ENCODE results near the gene SMG6.

The SMG6 gene

GRCh38 chr17:2150806-2151205, 152.8 kb downstream of the SMG6 start:
- Histone ChIP-seq H4K91ac (ENCODE audit: low read depth, low read length, poor library complexity) (no peak overlapping the region), H3K36me3 (replicated peaks in 1 of 2; ENCODE audit: control insufficient read depth in 2 of 2, insufficient read depth in 2 of 2, low read length in 2 of 2) (peaks cover 11 to 77% of the 10 kb centered on the region in 2 donors), H3K9me3 (replicated peaks in 1 of 2; ENCODE audit: control insufficient read depth in 2 of 2, insufficient read depth in 1 of 2, low read depth in 1 of 2, low read length in 2 of 2) (no peaks in the 10 kb centered on the region), H3K4ac (ENCODE audit: low read length) (no peak overlapping the region), H3K79me1 (ENCODE audit: low read depth, low read length) (no peaks in the 10 kb centered on the region), H2AFZ (ENCODE audit: low read length) (no peak overlapping the region), H3K9ac (ENCODE audit: low read depth, low read length, poor library complexity) (no peak overlapping the region), H3K4me3 (ENCODE audit: low read length in 2 of 2) (no peak overlapping the region), H4K8ac (ENCODE audit: low read depth, low read length) (no peak overlapping the region), H2BK12ac (ENCODE audit: low read length) (no peak overlapping the region), H2AK5ac (ENCODE audit: low read depth, low read length) (no peak overlapping the region), H2BK15ac (ENCODE audit: low read length) (no peak overlapping the region), H3K14ac (ENCODE audit: low read length) (no peak overlapping the region), H3K23ac (ENCODE audit: low read depth, low read length, poor library complexity) (no peak overlapping the region), H3K18ac (ENCODE audit: low read length) (no peak overlapping the region), H2BK120ac (ENCODE audit: low read depth, low read length) (no peak overlapping the region), H3K4me1 (ENCODE audit: control insufficient read depth in 2 of 2, insufficient read depth in 1 of 2, low read depth in 1 of 2, low read length in 2 of 2) (peaks cover 0 to 5% of the 10 kb centered on the region in 2 donors), H2BK5ac (ENCODE audit: low read length) (no peak overlapping the region), H3K27ac (replicated peaks; ENCODE audit: low read length) (no peak overlapping the region), H3K27me3 (ENCODE audit: control insufficient read depth in 3 of 3, insufficient read depth in 3 of 3, low read depth in 1 of 3, low read length in 3 of 3) (no peaks in the 10 kb centered on the region), H3K4me2 (ENCODE audit: insufficient read depth, low read length, poor library complexity, severe bottlenecking) (no peak overlapping the region)
- DNase-seq (ENCODE audit: low spot score) = no peak
- no CpG with 5 or more reads among the region's 6 CpGs for WGBS, 2 donors (ENCODE audit: extremely low coverage in 2 of 2, insufficient read length in 2 of 2, insufficient replicate concordance in 1 of 2)

DNA sequence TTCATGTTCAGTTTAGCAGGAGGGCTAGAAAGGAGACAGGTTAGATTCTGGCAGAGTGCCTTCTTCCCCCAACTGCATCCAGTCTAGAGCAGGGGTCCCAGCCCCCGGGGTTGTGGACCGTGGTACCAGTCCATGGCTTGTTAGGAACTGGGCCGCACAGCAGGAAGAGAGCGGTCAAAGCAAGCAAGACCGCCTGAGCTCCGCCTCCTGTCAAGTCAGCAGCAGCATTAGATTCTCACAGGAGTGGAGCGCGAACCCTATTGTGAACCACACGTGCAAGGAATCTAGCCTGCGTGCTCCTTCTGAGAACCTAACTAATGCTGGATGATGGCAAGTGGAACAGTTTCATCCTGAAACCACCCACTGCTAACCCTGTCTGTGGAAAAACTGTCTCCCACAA, 153.7 kb downstream of the SMG6 start:
- H3K79me1 ChIP-seq (ENCODE audit: low read depth, low read length) = no peaks in the 10 kb centered on the region
- no peak overlapping the region for H3K18ac ChIP-seq (ENCODE audit: low read length)
- H2BK120ac ChIP-seq (ENCODE audit: low read depth, low read length) = no peak overlapping the region
- no peak for DNase-seq (ENCODE audit: low spot score)
- H3K36me3 ChIP-seq (replicated peaks in 1 of 2; ENCODE audit: control insufficient read depth in 2 of 2, insufficient read depth in 2 of 2, low read length in 2 of 2) = peaks cover 8 to 70% of the 10 kb centered on the region in 2 donors
- H3K4me3 ChIP-seq (ENCODE audit: low read length in 2 of 2) = no peak overlapping the region
- peaks cover 0 to 5% of the 10 kb centered on the region in 2 donors for H3K4me1 ChIP-seq (ENCODE audit: control insufficient read depth in 2 of 2, insufficient read depth in 1 of 2, low read depth in 1 of 2, low read length in 2 of 2)
- no CpG with 5 or more reads among the region's 10 CpGs for WGBS, 2 donors (ENCODE audit: extremely low coverage in 2 of 2, insufficient read length in 2 of 2, insufficient replicate concordance in 1 of 2)
- H2BK12ac ChIP-seq (ENCODE audit: low read length) = no peak overlapping the region
- no peak overlapping the region for H2BK15ac ChIP-seq (ENCODE audit: low read length)
- H4K91ac ChIP-seq (ENCODE audit: low read depth, low read length, poor library complexity) = no peak overlapping the region
- no peak overlapping the region for H3K9ac ChIP-seq (ENCODE audit: low read depth, low read length, poor library complexity)
- no peaks in the 10 kb centered on the region for H3K27me3 ChIP-seq (ENCODE audit: control insufficient read depth in 3 of 3, insufficient read depth in 3 of 3, low read depth in 1 of 3, low read length in 3 of 3)
- no peak overlapping the region for H2AK5ac ChIP-seq (ENCODE audit: low read depth, low read length)
- H2BK5ac ChIP-seq (ENCODE audit: low read length) = no peak overlapping the region
- H3K27ac ChIP-seq (replicated peaks; ENCODE audit: low read length) = no peak overlapping the region
- no peak overlapping the region for H3K23ac ChIP-seq (ENCODE audit: low read depth, low read length, poor library complexity)
- no peak overlapping the region for H4K8ac ChIP-seq (ENCODE audit: low read depth, low read length)
- no peak overlapping the region for H3K4me2 ChIP-seq (ENCODE audit: insufficient read depth, low read length, poor library complexity, severe bottlenecking)
- H3K9me3 ChIP-seq (replicated peaks in 1 of 2; ENCODE audit: control insufficient read depth in 2 of 2, insufficient read depth in 1 of 2, low read depth in 1 of 2, low read length in 2 of 2) = no peaks in the 10 kb centered on the region
- H2AFZ ChIP-seq (ENCODE audit: low read length) = no peak overlapping the region
- no peak overlapping the region for H3K4ac ChIP-seq (ENCODE audit: low read length)
- no peak overlapping the region for H3K14ac ChIP-seq (ENCODE audit: low read length)

- Histone ChIP-seq H2BK12ac (ENCODE audit: low read length) (no peak overlapping the region), H3K27ac (replicated peaks; ENCODE audit: low read length) (no peak overlapping the region), H3K4me1 (ENCODE audit: control insufficient read depth in 2 of 2, insufficient read depth in 1 of 2, low read depth in 1 of 2, low read length in 2 of 2) (peaks cover 0 to 5% of the 10 kb centered on the region in 2 donors), H3K36me3 (replicated peaks in 1 of 2; ENCODE audit: control insufficient read depth in 2 of 2, insufficient read depth in 2 of 2, low read length in 2 of 2) (peaks cover 2 to 51% of the 10 kb centered on the region in 2 donors), H3K14ac (ENCODE audit: low read length) (no peak overlapping the region), H2AK5ac (ENCODE audit: low read depth, low read length) (no peak overlapping the region), H3K18ac (ENCODE audit: low read length) (no peak overlapping the region), H4K91ac (ENCODE audit: low read depth, low read length, poor library complexity) (no peak overlapping the region), H3K23ac (ENCODE audit: low read depth, low read length, poor library complexity) (no peak overlapping the region), H2BK120ac (ENCODE audit: low read depth, low read length) (no peak overlapping the region), H3K4ac (ENCODE audit: low read length) (no peak overlapping the region), H3K79me1 (ENCODE audit: low read depth, low read length) (no peaks in the 10 kb centered on the region), H2BK5ac (ENCODE audit: low read length) (no peak overlapping the region), H3K4me2 (ENCODE audit: insufficient read depth, low read length, poor library complexity, severe bottlenecking) (no peak overlapping the region), H3K27me3 (ENCODE audit: control insufficient read depth in 3 of 3, insufficient read depth in 3 of 3, low read depth in 1 of 3, low read length in 3 of 3) (no peaks in the 10 kb centered on the region), H2AFZ (ENCODE audit: low read length) (no peak overlapping the region), H3K4me3 (ENCODE audit: low read length in 2 of 2) (no peak overlapping the region), H3K9me3 (replicated peaks in 1 of 2; ENCODE audit: control insufficient read depth in 2 of 2, insufficient read depth in 1 of 2, low read depth in 1 of 2, low read length in 2 of 2) (no peaks in the 10 kb centered on the region), H4K8ac (ENCODE audit: low read depth, low read length) (no peak overlapping the region), H2BK15ac (ENCODE audit: low read length) (no peak overlapping the region), H3K9ac (ENCODE audit: low read depth, low read length, poor library complexity) (no peak overlapping the region)
- no peak for DNase-seq (ENCODE audit: low spot score)
- no CpG with 5 or more reads among the region's 8 CpGs for WGBS, 2 donors (ENCODE audit: extremely low coverage in 2 of 2, insufficient read length in 2 of 2, insufficient replicate concordance in 1 of 2)
Measured at GRCh38 chr17:2146132-2146871, 157.3 kb downstream of the SMG6 start.

DNA sequence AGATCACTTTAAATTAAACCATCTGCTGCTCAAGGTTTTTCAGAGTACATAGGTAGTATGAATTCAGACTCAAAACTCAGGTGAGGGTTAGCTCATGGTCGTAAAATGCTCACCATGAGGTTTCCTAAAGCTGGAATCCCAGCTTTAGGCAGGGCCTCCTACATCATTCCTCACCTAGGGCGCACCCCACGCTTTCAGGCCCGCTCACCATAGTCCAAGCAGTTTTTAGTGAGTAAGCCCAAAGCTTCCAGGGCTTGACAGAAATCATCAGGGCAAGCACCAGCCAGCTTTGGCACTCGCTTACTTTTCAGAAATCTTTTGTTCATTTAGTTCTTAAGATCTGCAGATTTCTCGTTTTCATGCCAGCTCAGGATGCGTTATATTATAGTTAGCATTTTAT, 158.9 kb downstream of the SMG6 start:
- no peaks in the 10 kb centered on the region for H3K9me3 ChIP-seq (replicated peaks in 1 of 2; ENCODE audit: control insufficient read depth in 2 of 2, insufficient read depth in 1 of 2, low read depth in 1 of 2, low read length in 2 of 2)
- H3K27me3 ChIP-seq (ENCODE audit: control insufficient read depth in 3 of 3, insufficient read depth in 3 of 3, low read depth in 1 of 3, low read length in 3 of 3) = no peaks in the 10 kb centered on the region
- WGBS, 2 donors (ENCODE audit: extremely low coverage in 2 of 2, insufficient read length in 2 of 2, insufficient replicate concordance in 1 of 2) = no CpG with 5 or more reads among the region's 7 CpGs
- H4K8ac ChIP-seq (ENCODE audit: low read depth, low read length) = no peak overlapping the region
- no peak overlapping the region for H3K4ac ChIP-seq (ENCODE audit: low read length)
- no peak overlapping the region for H2BK120ac ChIP-seq (ENCODE audit: low read depth, low read length)
- H2AK5ac ChIP-seq (ENCODE audit: low read depth, low read length) = no peak overlapping the region
- H3K4me1 ChIP-seq (ENCODE audit: control insufficient read depth in 2 of 2, insufficient read depth in 1 of 2, low read depth in 1 of 2, low read length in 2 of 2) = no peaks in the 10 kb centered on the region
- H2BK5ac ChIP-seq (ENCODE audit: low read length) = no peak overlapping the region
- no peak overlapping the region for H4K91ac ChIP-seq (ENCODE audit: low read depth, low read length, poor library complexity)
- H3K23ac ChIP-seq (ENCODE audit: low read depth, low read length, poor library complexity) = no peak overlapping the region
- H2BK15ac ChIP-seq (ENCODE audit: low read length) = no peak overlapping the region
- H2BK12ac ChIP-seq (ENCODE audit: low read length) = no peak overlapping the region
- no peak overlapping the region for H3K4me3 ChIP-seq (ENCODE audit: low read length in 2 of 2)
- DNase-seq (ENCODE audit: low spot score) = no peak
- H3K36me3 ChIP-seq (replicated peaks in 1 of 2; ENCODE audit: control insufficient read depth in 2 of 2, insufficient read depth in 2 of 2, low read length in 2 of 2) = peaks cover 2 to 35% of the 10 kb centered on the region in 2 donors
- H3K18ac ChIP-seq (ENCODE audit: low read length) = no peak overlapping the region
- H3K4me2 ChIP-seq (ENCODE audit: insufficient read depth, low read length, poor library complexity, severe bottlenecking) = no peak overlapping the region
- no peak overlapping the region for H3K9ac ChIP-seq (ENCODE audit: low read depth, low read length, poor library complexity)
- H2AFZ ChIP-seq (ENCODE audit: low read length) = no peak overlapping the region
- no peaks in the 10 kb centered on the region for H3K79me1 ChIP-seq (ENCODE audit: low read depth, low read length)
- H3K27ac ChIP-seq (replicated peaks; ENCODE audit: low read length) = no peak overlapping the region
- H3K14ac ChIP-seq (ENCODE audit: low read length) = no peak overlapping the region
